NT2/D1 (cell line): ENCODE data around the gene P4HA2.
"Not testable (repeated sequence)": the region's sequence is repeated elsewhere in the genome, so short reads cannot be mapped to it uniquely, and the experiment has no call there.

Experiments
- YY1 ChIP-seq: IDR thresholded peaks from 2 replicates; pipeline ENCODE4 v1.6.1; 2011; ENCODE audit not compliant: insufficient read length, insufficient read depth
- ZNF274 ChIP-seq: IDR thresholded peaks from 2 replicates; pipeline ENCODE4 v1.6.1; 2011; ENCODE audit warnings: mild to moderate bottlenecking, low read depth, low read length

DNA sequence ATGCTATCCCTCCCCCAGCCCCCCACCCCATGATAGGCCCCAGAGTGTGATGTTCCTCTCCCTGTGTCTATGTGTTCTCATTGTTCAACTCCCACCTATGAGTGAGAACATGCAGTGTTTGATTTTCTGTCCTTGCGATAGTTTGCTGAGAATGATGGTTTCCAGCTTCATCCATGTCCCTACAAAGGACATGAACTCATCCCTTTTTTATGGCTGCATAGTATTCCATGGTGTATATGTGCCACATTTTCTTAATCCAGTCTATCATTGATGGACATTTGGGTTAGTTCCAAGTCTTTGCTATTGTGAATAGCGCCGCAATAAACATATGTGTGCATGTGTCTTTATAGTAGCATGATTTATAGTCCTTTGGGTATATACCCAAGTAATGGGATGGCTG lies 82.3 kb downstream of the P4HA2 start:
- TF ChIP-seq ZNF274, YY1: not testable (repeated sequence)
